ENCODE results near the gene ULK4. TPM values are rescaled to one million over a fixed set of nuclear protein-coding genes. Genes with fewer than 3 reads are reported as not detected.
A peak's percentile ranks its signal among the peaks of the same experiment; 100 is the strongest.

ULK4 gene
- polyA plus RNA-seq, 4 donors, result 2.7 to 5.6 (median 5.1) TPM

GRCh38 chr3:41519746-41520145 is 442.2 kb downstream of the ULK4 start:
- no peak for DNase-seq (ENCODE audit: low read depth in 4 of 4, low spot score in 3 of 4)

- DNase-seq (ENCODE audit: low read depth in 4 of 4, low spot score in 3 of 4), result peak in 1 of 4 donors; percentile 17
These were observed 443.3 kb downstream of the ULK4 start for GRCh38 chr3:41518626-41519025.

GRCh38 chr3:41508063-41508696 is 453.7 kb downstream of the ULK4 start:
- no peak for DNase-seq (ENCODE audit: low read depth in 4 of 4, low spot score in 3 of 4)

GRCh38 chr3:41507336-41508062 is 454.4 kb downstream of the ULK4 start:
- no peak for DNase-seq (ENCODE audit: low read depth in 4 of 4, low spot score in 3 of 4)

GRCh38 chr3:41503998-41504623 is 457.8 kb downstream of the ULK4 start:
- DNase-seq (ENCODE audit: low read depth in 4 of 4, low spot score in 3 of 4), result no peak

- DNase-seq (ENCODE audit: low read depth in 4 of 4, low spot score in 3 of 4), result no peak
These were observed 459.4 kb downstream of the ULK4 start for GRCh38 chr3:41502481-41502880.

- no peak for DNase-seq (ENCODE audit: low read depth in 4 of 4, low spot score in 3 of 4)
These were observed 459.9 kb downstream of the ULK4 start for GRCh38 chr3:41502023-41502422.

- no peak for DNase-seq (ENCODE audit: low read depth in 4 of 4, low spot score in 3 of 4)
These were observed 463.1 kb downstream of the ULK4 start for GRCh38 chr3:41498847-41499246.

- no peak for DNase-seq (ENCODE audit: low read depth in 4 of 4, low spot score in 3 of 4)
These were observed 471.5 kb downstream of the ULK4 start for GRCh38 chr3:41490360-41490759.

GRCh38 chr3:41489231-41489630 is 472.7 kb downstream of the ULK4 start:
- no peak for DNase-seq (ENCODE audit: low read depth in 4 of 4, low spot score in 3 of 4)

- no peak for DNase-seq (ENCODE audit: low read depth in 4 of 4, low spot score in 3 of 4)
These were observed 473.4 kb downstream of the ULK4 start for GRCh38 chr3:41488501-41488900.

GRCh38 chr3:41485484-41485883 is 476.4 kb downstream of the ULK4 start:
- no peak for DNase-seq (ENCODE audit: low read depth in 4 of 4, low spot score in 3 of 4)

GRCh38 chr3:41482134-41482533 is 479.8 kb downstream of the ULK4 start:
- no peak for DNase-seq (ENCODE audit: low read depth in 4 of 4, low spot score in 3 of 4)

GRCh38 chr3:41478278-41478677 is 483.6 kb downstream of the ULK4 start:
- DNase-seq (ENCODE audit: low read depth in 4 of 4, low spot score in 3 of 4), result no peak

GRCh38 chr3:41477399-41478014 is 484.4 kb downstream of the ULK4 start:
- no peak for DNase-seq (ENCODE audit: low read depth in 4 of 4, low spot score in 3 of 4)

GRCh38 chr3:41469083-41469482 is 492.8 kb downstream of the ULK4 start:
- no peak for DNase-seq (ENCODE audit: low read depth in 4 of 4, low spot score in 3 of 4)

- no peak for DNase-seq (ENCODE audit: low read depth in 4 of 4, low spot score in 3 of 4)
These were observed 494.4 kb downstream of the ULK4 start for GRCh38 chr3:41467481-41467880.

- no peak for DNase-seq (ENCODE audit: low read depth in 4 of 4, low spot score in 3 of 4)
These were observed 497.0 kb downstream of the ULK4 start for GRCh38 chr3:41464858-41465257.

GRCh38 chr3:41464401-41464800 is 497.5 kb downstream of the ULK4 start:
- DNase-seq (ENCODE audit: low read depth in 4 of 4, low spot score in 3 of 4), result no peak

- no peak for DNase-seq (ENCODE audit: low read depth in 4 of 4, low spot score in 3 of 4)
These were observed 499.7 kb downstream of the ULK4 start for GRCh38 chr3:41462103-41462691.

GRCh38 chr3:41460736-41461135 is 501.2 kb downstream of the ULK4 start:
- no peak for DNase-seq (ENCODE audit: low read depth in 4 of 4, low spot score in 3 of 4)

Measured in left renal pelvis (tissue), 4 donors.